Stimulated activated memory B cell treated with anti-CD40 and anti-IgM and Interleukin-4, amounts not matched to agents 10 μg/mL and 1 μg/mL and 100 μg/mL, for 72 hours (primary cell): Measurements from ENCODE around the gene NUDT3.
"Not testable (repeated sequence)": the region's sequence is repeated elsewhere in the genome, so short reads cannot be mapped to it uniquely, and the experiment has no call there.

Experiments used
- ATAC-seq: fragments of 150-1000 bp; cut with Tn5 transposase; 2 replicates; pipeline ENCODE4 v1.10.0; 2021
- H3K27ac Mint-ChIP-seq: one replicate; pipeline ENCODE4 v1.8.0; 2022; ENCODE audit warnings: mild to moderate bottlenecking, mixed read lengths
- H3K27me3 Mint-ChIP-seq: one replicate; pipeline ENCODE4 v1.8.0; 2022; ENCODE audit warnings: mixed read lengths
- H3K36me3 Mint-ChIP-seq: one replicate; pipeline ENCODE4 v1.8.0; 2022; ENCODE audit warnings: mixed read lengths
- H3K4me1 Mint-ChIP-seq: one replicate; pipeline ENCODE4 v1.8.0; 2022; ENCODE audit warnings: mixed read lengths
- H3K4me3 Mint-ChIP-seq: one replicate; pipeline ENCODE4 v1.8.0; 2022; ENCODE audit warnings: mild to moderate bottlenecking, moderate library complexity, mixed read lengths
- H3K9me3 Mint-ChIP-seq: one replicate; pipeline ENCODE4 v1.8.0; 2022; ENCODE audit warnings: mixed read lengths

Gene NUDT3

GRCh38 chr6:34246563-34247391, 145.7 kb downstream of the NUDT3 start:
- Mint-ChIP-seq H3K4me1 (peaks cover 68% of the 10 kb centered on the region), H3K4me3 (peak overlapping the region; percentile 41), H3K36me3 (peaks cover 18% of the 10 kb centered on the region), H3K27me3 (no peaks in the 10 kb centered on the region), H3K27ac (peak overlapping the region; percentile 95), H3K9me3 (no peaks in the 10 kb centered on the region)
- ATAC-seq: no peak

GRCh38 chr6:34246249-34246562, 146.3 kb downstream of the NUDT3 start:
- Mint-ChIP-seq H3K4me3 (no peak overlapping the region), H3K27me3 (no peaks in the 10 kb centered on the region), H3K9me3 (no peaks in the 10 kb centered on the region), H3K27ac (peak overlapping the region; percentile 95), H3K36me3 (peaks cover 23% of the 10 kb centered on the region), H3K4me1 (peaks cover 74% of the 10 kb centered on the region)
- no peak for ATAC-seq

GRCh38 chr6:34245761-34246140, 146.7 kb downstream of the NUDT3 start:
- not testable (repeated sequence) for H3K4me3 Mint-ChIP-seq, ATAC-seq, H3K27me3 Mint-ChIP-seq, H3K9me3 Mint-ChIP-seq
- peaks cover 77% of the 10 kb centered on the region for H3K4me1 Mint-ChIP-seq
- peak overlapping the region; percentile 95 for H3K27ac Mint-ChIP-seq
- peaks cover 28% of the 10 kb centered on the region for H3K36me3 Mint-ChIP-seq

- Mint-ChIP-seq H3K27ac (peak overlapping the region; percentile 95), H3K36me3 (peaks cover 33% of the 10 kb centered on the region), H3K4me1 (peaks cover 81% of the 10 kb centered on the region)
- H3K27me3 Mint-ChIP-seq, H3K9me3 Mint-ChIP-seq, ATAC-seq, H3K4me3 Mint-ChIP-seq: not testable (repeated sequence)
Measured at GRCh38 chr6:34245032-34245760, 147.3 kb downstream of the NUDT3 start.

- H3K27me3 Mint-ChIP-seq: no peaks in the 10 kb centered on the region
- peaks cover 35% of the 10 kb centered on the region for H3K36me3 Mint-ChIP-seq
- ATAC-seq: no peak
- H3K27ac Mint-ChIP-seq: peak overlapping the region; percentile 95
- no peaks in the 10 kb centered on the region for H3K9me3 Mint-ChIP-seq
- H3K4me1 Mint-ChIP-seq: peaks cover 91% of the 10 kb centered on the region
- no peak overlapping the region for H3K4me3 Mint-ChIP-seq
Measured at GRCh38 chr6:34243901-34244884, 148.3 kb downstream of the NUDT3 start.

- Mint-ChIP-seq H3K27me3 (no peaks in the 10 kb centered on the region), H3K9me3 (no peaks in the 10 kb centered on the region), H3K4me1 (peaks cover 97% of the 10 kb centered on the region), H3K36me3 (peaks cover 35% of the 10 kb centered on the region), H3K4me3 (no peak overlapping the region), H3K27ac (peak overlapping the region; percentile 95)
- ATAC-seq: no peak
Measured at GRCh38 chr6:34243131-34243771, 149.2 kb downstream of the NUDT3 start.

- Mint-ChIP-seq H3K4me1 (peaks cover 93% of the 10 kb centered on the region), H3K27ac (peak overlapping the region; percentile 95), H3K4me3 (no peak overlapping the region), H3K36me3 (peaks cover 35% of the 10 kb centered on the region), H3K27me3 (no peaks in the 10 kb centered on the region), H3K9me3 (no peaks in the 10 kb centered on the region)
- no peak for ATAC-seq
Measured at GRCh38 chr6:34242252-34243130, 150.0 kb downstream of the NUDT3 start.

GRCh38 chr6:34241351-34242215, 150.9 kb downstream of the NUDT3 start:
- ATAC-seq: no peak
- H3K4me1 Mint-ChIP-seq: peaks cover 84% of the 10 kb centered on the region
- no peak overlapping the region for H3K4me3 Mint-ChIP-seq
- H3K27me3 Mint-ChIP-seq: no peaks in the 10 kb centered on the region
- peaks cover 35% of the 10 kb centered on the region for H3K36me3 Mint-ChIP-seq
- H3K27ac Mint-ChIP-seq: peak overlapping the region; percentile 95
- H3K9me3 Mint-ChIP-seq: no peaks in the 10 kb centered on the region

GRCh38 chr6:34240329-34241248, 151.9 kb downstream of the NUDT3 start:
- H3K4me3 Mint-ChIP-seq: peak overlapping the region; percentile 36
- peaks cover 83% of the 10 kb centered on the region for H3K4me1 Mint-ChIP-seq
- H3K9me3 Mint-ChIP-seq: no peaks in the 10 kb centered on the region
- no peak for ATAC-seq
- no peaks in the 10 kb centered on the region for H3K27me3 Mint-ChIP-seq
- H3K27ac Mint-ChIP-seq: peak overlapping the region; percentile 95
- peaks cover 32% of the 10 kb centered on the region for H3K36me3 Mint-ChIP-seq

GRCh38 chr6:34239893-34240292, 152.6 kb downstream of the NUDT3 start:
- no peak for ATAC-seq
- Mint-ChIP-seq H3K4me3 (no peak overlapping the region), H3K27me3 (no peaks in the 10 kb centered on the region), H3K9me3 (no peaks in the 10 kb centered on the region), H3K27ac (peak overlapping the region; percentile 88), H3K4me1 (peaks cover 77% of the 10 kb centered on the region), H3K36me3 (peaks cover 25% of the 10 kb centered on the region)

- H3K27me3 Mint-ChIP-seq: no peaks in the 10 kb centered on the region
- H3K36me3 Mint-ChIP-seq: peaks cover 23% of the 10 kb centered on the region
- H3K27ac Mint-ChIP-seq: peak overlapping the region; percentile 88
- peak overlapping the region; percentile 43 for H3K4me3 Mint-ChIP-seq
- H3K9me3 Mint-ChIP-seq: no peaks in the 10 kb centered on the region
- peaks cover 74% of the 10 kb centered on the region for H3K4me1 Mint-ChIP-seq
- ATAC-seq: no peak
Measured at GRCh38 chr6:34239500-34239825, 153.0 kb downstream of the NUDT3 start.

- ATAC-seq: no peak
- Mint-ChIP-seq H3K4me1 (peaks cover 74% of the 10 kb centered on the region), H3K27ac (peak overlapping the region; percentile 88), H3K4me3 (peak overlapping the region; percentile 80), H3K27me3 (no peaks in the 10 kb centered on the region), H3K36me3 (peaks cover 23% of the 10 kb centered on the region), H3K9me3 (no peaks in the 10 kb centered on the region)
Measured at GRCh38 chr6:34238585-34239499, 153.6 kb downstream of the NUDT3 start.
